Activated CD8-positive, alpha-beta memory T cell treated with anti-CD3 and anti-CD28 coated beads, Interleukin-2, amount 50 U/mL, for 48 hours (primary cell): ENCODE data around the gene MAP7.

Source experiments
- DNase-seq: peaks from one replicate; pipeline ENCODE4 v3.0.0-alpha.2; 2020

Gene MAP7

GRCh38 chr6:136528477-136528876 lies 21.7 kb downstream of the MAP7 start:
- no peak for DNase-seq

DNA sequence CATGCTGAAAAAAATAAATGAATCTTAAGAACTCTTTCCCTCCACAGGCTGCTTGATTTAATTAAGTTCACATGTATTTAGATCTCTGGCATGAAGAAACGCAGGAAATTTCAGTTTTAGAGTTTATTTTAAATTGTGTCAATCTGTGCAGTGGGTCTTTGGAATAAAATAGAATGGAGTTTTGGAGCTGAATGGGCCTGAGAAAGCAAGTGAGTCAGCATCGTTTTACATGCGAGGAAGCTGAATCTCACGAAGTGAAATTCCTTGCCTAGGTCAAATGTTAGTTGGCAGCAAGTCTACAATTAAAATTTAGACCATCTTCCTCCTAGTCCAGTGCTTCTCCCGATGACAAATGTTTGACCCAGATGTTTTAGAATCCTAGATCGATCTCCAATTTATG lies 22.4 kb downstream of the MAP7 start:
- no peak for DNase-seq

DNA sequence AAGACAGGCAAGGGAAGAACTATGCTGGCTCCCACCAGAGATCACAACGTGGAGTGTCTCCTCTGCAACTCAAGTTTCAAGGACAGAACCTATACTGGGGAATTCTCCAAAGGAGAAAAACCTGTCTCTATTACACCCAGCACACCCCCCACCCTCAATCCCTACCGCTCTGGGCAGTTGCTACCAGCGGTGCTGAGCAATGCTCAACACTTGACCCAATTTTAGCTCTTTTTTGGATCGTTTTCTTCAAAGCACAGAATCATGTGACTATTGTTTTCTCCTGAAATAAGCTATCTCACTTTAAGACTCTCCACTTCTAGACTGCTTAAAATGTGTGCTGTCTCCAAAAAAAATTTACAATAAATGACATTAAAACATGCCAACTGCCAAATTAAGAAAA lies 23.3 kb downstream of the MAP7 start:
- no peak for DNase-seq

DNA sequence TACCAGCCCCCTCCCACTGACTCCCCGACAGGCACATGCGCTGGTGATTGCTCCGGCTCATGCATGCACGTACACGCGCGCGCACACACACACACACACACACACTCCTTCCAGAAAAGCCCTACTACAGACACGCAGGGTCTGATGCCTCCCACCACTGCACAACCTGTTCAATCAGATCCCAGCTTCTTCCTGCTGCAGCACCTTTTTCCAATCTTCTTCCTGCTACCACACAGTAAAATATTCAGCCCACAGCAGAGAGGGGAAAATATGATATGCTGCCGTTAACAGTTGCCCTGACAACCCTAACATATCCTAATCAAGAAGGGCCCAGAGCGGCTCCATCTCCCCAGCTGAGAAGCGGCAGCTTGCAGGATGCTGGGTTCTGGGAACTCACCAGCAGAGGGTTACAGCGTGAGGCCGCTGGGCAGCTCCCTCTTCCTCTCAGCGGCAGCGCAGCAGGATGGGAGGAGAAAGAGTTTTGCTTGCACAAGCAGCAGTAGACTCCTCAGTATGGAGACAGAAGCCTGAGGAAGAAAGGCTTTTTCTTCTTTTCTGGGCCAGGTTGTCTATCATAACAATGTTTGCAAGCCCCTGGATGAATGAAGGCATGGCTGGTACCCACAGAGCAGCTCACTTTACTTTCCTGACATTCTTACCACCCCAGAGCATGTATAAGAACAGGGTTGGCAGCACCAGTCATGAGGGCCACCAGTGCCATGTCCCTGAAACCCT lies 23.9 kb downstream of the MAP7 start:
- DNase-seq = peak; percentile 61

- no peak for DNase-seq
Measured at GRCh38 chr6:136525586-136526195, 24.5 kb downstream of the MAP7 start.

- DNase-seq = no peak
Measured at GRCh38 chr6:136524936-136525413, 25.2 kb downstream of the MAP7 start.

- DNase-seq = no peak
Measured at GRCh38 chr6:136524339-136524935, 25.8 kb downstream of the MAP7 start.

DNA sequence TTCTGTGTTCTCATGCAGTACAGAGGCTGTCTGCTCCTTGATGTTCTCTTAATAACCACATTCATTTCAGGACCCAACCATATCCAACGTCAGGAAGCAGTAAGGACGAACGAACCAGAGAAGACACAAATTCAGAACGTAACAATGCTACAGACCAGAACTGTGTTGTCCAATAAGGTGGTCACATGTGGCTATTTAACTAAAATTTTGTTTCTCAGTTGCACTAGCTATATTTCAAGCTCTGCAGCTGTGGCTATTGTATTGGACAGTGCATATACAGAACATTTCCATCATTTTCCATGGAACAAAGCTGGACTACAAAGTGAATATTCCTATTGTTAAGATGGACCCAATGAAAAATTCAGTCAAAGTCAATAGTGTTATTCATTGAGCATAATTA lies 27.0 kb downstream of the MAP7 start:
- no peak for DNase-seq

DNA sequence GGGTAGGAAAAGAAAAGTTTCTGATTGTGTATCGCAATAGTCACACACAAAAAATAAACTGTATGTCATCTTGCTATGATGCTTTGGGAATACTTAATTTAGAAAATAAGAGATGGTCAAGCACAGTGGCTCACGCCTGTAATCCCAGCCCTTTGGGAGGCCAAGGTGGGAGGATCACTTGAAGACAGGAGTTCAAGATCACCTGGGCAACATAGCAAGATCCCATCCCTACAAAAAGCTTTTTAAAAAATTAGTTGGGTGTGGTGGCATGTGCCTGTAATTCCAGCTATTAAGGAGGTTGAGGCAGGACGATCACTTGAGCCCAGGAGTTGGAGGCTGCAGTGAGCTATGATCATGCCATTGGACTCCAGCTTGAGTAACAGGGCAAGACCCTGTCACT lies 27.6 kb downstream of the MAP7 start:
- no peak for DNase-seq

DNA sequence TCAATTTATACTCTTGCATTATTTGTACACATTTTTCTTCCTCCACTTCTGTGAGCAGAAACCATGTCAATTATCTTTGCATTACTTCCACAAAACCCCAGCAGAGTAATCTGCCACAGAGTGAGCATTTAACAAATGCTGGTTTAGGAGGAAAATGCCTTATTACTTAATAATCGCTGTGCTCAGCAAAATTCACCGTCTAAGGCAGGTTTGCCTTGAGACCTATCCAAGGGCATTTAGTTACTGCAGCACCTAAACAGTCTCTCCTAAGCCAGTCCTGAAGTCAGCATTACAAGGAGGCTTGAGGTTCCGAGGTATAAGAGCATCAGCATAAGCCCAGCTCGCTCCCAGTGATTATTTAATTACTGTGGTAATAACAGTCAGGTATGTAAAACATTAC lies 28.3 kb downstream of the MAP7 start:
- DNase-seq = no peak

DNA sequence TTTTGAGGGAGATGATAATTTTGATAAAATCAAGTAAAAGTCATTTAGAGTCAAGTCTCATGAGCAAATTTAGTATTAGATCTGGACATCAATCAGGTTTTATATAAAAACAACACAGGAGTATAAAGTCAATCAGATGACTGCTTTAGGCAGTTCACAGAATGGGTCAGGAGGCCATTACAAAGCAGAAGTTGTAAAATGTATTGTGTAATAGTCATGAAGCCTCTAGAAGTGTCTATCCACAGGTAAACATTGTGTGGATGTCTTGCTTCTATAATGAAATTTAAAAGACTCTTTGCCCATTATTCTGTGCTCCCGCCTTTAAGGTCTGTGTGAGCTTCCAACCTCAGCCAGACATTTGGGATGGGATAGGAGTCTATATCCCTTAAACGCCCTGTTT lies 28.8 kb downstream of the MAP7 start:
- no peak for DNase-seq

GRCh38 chr6:136520517-136520916 lies 29.7 kb downstream of the MAP7 start:
- DNase-seq = no peak

GRCh38 chr6:136517582-136517981 lies 32.6 kb downstream of the MAP7 start:
- DNase-seq = no peak

- DNase-seq = no peak
Measured at GRCh38 chr6:136517002-136517401, 33.2 kb downstream of the MAP7 start.

DNA sequence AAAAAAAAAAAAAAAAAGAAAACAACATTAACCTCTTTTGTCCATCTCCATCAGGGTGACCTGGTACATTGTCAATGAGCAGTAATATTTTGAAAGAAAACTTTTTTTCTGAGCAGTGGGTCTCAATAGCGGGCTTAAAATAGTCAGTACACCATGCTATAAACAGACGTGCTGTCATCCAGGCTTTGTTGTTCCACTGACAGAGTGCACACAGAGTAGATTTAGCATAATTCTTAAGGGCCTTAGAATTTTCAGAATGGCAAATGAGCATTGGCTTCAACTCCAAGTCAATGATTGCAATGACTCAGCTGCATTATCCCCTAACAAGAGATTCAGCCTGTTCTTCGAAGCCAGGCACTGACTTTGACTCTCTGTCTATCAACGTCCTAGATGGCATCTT lies 35.6 kb downstream of the MAP7 start:
- DNase-seq = no peak

- DNase-seq = no peak
Measured at GRCh38 chr6:136511926-136512325, 38.3 kb downstream of the MAP7 start.

GRCh38 chr6:136511397-136511796 lies 38.8 kb downstream of the MAP7 start:
- DNase-seq = no peak

- DNase-seq = no peak
Measured at GRCh38 chr6:136510782-136511181, 39.4 kb downstream of the MAP7 start.

DNA sequence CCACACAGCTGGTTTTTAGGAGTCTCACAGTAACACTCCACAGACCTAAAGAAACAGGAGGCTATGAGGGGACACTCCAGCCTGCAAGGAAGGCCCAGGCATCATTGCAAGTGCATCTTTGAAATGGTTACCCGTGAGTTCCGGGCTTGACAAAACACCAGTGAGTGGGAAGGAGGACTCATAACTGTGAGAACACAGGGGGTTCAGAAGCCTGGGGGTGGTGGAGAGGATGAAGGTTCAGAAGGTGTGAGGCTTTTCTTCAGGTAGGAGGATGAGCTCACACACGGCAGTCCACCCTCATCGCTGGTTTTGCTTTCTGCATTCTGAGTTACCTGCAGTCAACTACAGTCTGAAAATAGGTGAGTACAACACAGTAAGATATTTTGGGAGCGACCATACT lies 39.9 kb downstream of the MAP7 start:
- peak; percentile 54 for DNase-seq

- DNase-seq = no peak
Measured at GRCh38 chr6:136508725-136509392, 41.4 kb downstream of the MAP7 start.

DNA sequence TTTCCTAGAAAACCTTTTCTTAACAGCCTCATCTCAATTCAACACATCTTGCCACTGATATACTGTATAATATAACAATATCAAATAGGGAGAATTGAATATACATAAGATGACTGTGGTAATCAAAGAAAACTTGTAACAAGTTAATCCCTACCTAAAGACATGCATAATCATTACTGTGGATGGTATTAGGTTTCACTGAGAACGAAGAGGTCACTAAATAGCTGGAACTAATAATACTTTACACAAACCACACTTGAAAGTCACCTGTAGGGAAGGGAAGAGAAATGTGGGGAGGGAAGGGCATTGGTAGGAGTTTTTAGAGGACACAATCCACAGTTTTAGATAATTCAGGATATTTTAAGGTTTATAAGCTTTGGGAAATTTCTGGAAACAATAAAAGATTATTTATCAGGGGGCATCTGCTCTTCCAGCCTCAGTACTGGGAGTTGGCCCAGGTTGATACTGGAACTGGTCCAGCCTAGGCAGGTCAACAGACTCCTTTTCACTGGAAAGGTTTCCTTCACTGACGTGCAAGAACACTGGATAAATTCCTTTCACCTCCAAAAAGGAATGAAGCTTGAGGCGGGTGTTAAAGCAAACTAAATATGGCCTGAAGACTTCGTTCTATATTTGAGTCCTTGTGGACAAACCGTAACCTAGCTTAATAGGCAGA lies 44.0 kb downstream of the MAP7 start:
- no peak for DNase-seq

- DNase-seq = no peak
Measured at GRCh38 chr6:136503303-136504029, 46.8 kb downstream of the MAP7 start.

DNA sequence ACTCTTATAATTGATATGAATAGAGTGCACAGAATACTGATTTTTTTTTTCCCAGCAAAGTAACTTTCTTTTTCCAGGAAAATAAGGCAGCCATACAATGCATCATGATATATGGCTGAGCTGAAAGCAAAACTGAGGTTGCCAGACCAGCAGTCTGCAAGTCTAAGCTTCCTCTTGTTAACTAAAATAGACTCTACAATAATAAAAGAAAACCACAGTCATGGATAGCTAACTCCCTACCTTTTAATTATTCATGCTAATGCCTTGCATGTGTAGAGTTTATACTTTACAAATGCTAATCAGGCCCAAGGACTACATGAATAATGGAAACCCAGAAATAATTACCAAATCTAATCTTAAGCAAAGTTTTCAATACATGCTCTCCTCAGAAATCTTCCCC lies 47.4 kb downstream of the MAP7 start:
- DNase-seq = no peak
